SW480 (cell line): ENCODE results near the gene UBXN2A.

Experiments used
- DNase-seq: peaks from one replicate; pipeline ENCODE4 v3.0.0-alpha.2; 2016; ENCODE audit warnings: low spot score

The UBXN2A gene

GRCh38 chr2:24046930-24047702 is 106.9 kb downstream of the UBXN2A start, which contains the start of gene WDCP:
TSS of gene WDCP (minus strand) at chr2:24047391. CDS start at chr2:24039494, 7,897 bp downstream.
- DNase-seq, result peak; percentile 100

GRCh38 chr2:24047703-24048033 is 107.4 kb downstream of the UBXN2A start:
- DNase-seq, result no peak

GRCh38 chr2:24048769-24049484 is 108.7 kb downstream of the UBXN2A start:
- no peak for DNase-seq

- DNase-seq, result peak; percentile 78
Observed at GRCh38 chr2:24049485-24050021, 109.3 kb downstream of the UBXN2A start, which contains the start of gene FKBP1B. TSS of gene FKBP1B (plus strand) at chr2:24049741. CDS start at chr2:24049850, 109 bp downstream.

- peak; percentile 8 for DNase-seq
Observed at GRCh38 chr2:24050041-24050979, 110.0 kb downstream of the UBXN2A start.

GRCh38 chr2:24051833-24052232 is 111.6 kb downstream of the UBXN2A start:
- DNase-seq, result no peak

GRCh38 chr2:24052951-24053350 is 112.7 kb downstream of the UBXN2A start:
- no peak for DNase-seq
